SK-N-SH (cell line): Measurements from ENCODE around the gene NSL1. TPM values are rescaled to one million over a fixed set of nuclear protein-coding genes. Genes with fewer than 3 reads are reported as not detected.

Source experiments
- CTCF ChIA-PET: fragments of 300-600, 350-600 bp; formaldehyde crosslinking; extraction: SDS; loops from one replicate; lab custom pipeline; 2021; lab: Yijun Ruan, JAX
- POLR2A ChIA-PET: fragments of 350-600 bp; sonication (Branson Sonifier 250); formaldehyde crosslinking; extraction: SDS; loops from one replicate; lab custom pipeline; 2020; ENCODE audit warnings: antibody characterized with exemption, inconsistent platforms; lab: Yijun Ruan, JAX
- DNase-seq: peaks from one replicate; pipeline ENCODE4 v3.0.0; 2012
- H2AFZ ChIP-seq: fragments of 200-600 bp; sonication (generic); 2 replicates; pipeline ENCODE4 v1.8.1; 2016; ENCODE audit warnings: antibody characterized with exemption, mild to moderate bottlenecking, low read depth
- H3F3A ChIP-seq: fragments of 200-600 bp; sonication (generic); replicated peaks from 2 replicates; pipeline ENCODE3; 2016; ENCODE audit warnings: antibody characterized with exemption, mild to moderate bottlenecking; ENCODE audit not compliant: insufficient read depth
- H3K27ac ChIP-seq, 2 experiments: fragments of 200-500 bp in 1 of 2; fragments of 200-600 bp in 1 of 2; sonication (Bioruptor generic) in 1 of 2; sonication (generic), shearing (Covaris generic) in 1 of 2; 2 replicates each; pipeline versions ENCODE4 v1.5.1 to v1.6.1; 2014 to 2016; ENCODE audit warnings: low read depth in 2 of 2, inconsistent platforms in 1 of 2, low read length in 1 of 2, mild to moderate bottlenecking in 1 of 2, mixed read lengths in 1 of 2
- H3K27me3 ChIP-seq: fragments of 200-600 bp; sonication (generic), shearing (Covaris generic); 2 replicates; pipeline ENCODE4 v1.6.1; 2016; ENCODE audit warnings: mixed run types; ENCODE audit not compliant: insufficient read depth
- H3K36me3 ChIP-seq, 2 experiments: fragments of 200-500 bp in 1 of 2; fragments of 200-600 bp in 1 of 2; sonication (Bioruptor generic) in 1 of 2; sonication (generic) in 1 of 2; replicated peaks in 1 of 2; 2 replicates each; pipeline versions ENCODE3 to v1.5.1; 2014 to 2016; ENCODE audit warnings: low read length in 1 of 2, mild to moderate bottlenecking in 1 of 2; ENCODE audit not compliant: insufficient read depth in 2 of 2, control insufficient read depth in 1 of 2
- H3K4me1 ChIP-seq, 2 experiments: fragments of 200-500 bp in 1 of 2; fragments of 200-600 bp in 1 of 2; sonication (Bioruptor generic) in 1 of 2; sonication (generic), shearing (Covaris generic) in 1 of 2; 2 replicates each; pipeline versions ENCODE4 v1.5.1 to v1.6.1; 2014 to 2016; ENCODE audit warnings: low read depth in 1 of 2, low read length in 1 of 2, mixed run types in 1 of 2; ENCODE audit not compliant: insufficient read depth in 2 of 2, control insufficient read depth in 1 of 2
- H3K4me2 ChIP-seq: fragments of 200-600 bp; sonication (generic), shearing (Covaris generic); 2 replicates; pipeline ENCODE4 v1.6.1; 2017; ENCODE audit warnings: mixed run types
- H3K4me3 ChIP-seq, 2 experiments: fragments of 200-500 bp in 1 of 2; fragments of 200-600 bp in 1 of 2; sonication (Bioruptor generic) in 1 of 2; sonication (generic), shearing (Covaris generic) in 1 of 2; 2 replicates each; pipeline versions ENCODE4 v1.5.1 to v1.8.1; 2014 to 2016; ENCODE audit warnings: low read depth in 2 of 2, inconsistent platforms in 1 of 2, low read length in 1 of 2, mild to moderate bottlenecking in 1 of 2, mixed read lengths in 1 of 2, moderate library complexity in 1 of 2
- H3K79me2 ChIP-seq: fragments of 200-600 bp; sonication (generic); 2 replicates; pipeline ENCODE4 v1.8.1; 2017; ENCODE audit warnings: mild to moderate bottlenecking; ENCODE audit not compliant: insufficient read depth
- H3K9ac ChIP-seq: fragments of 200-600 bp; sonication (generic); 2 replicates; pipeline ENCODE4 v1.6.1; 2017; ENCODE audit warnings: mixed run types
- H3K9me2 ChIP-seq: fragments of 200-600 bp; sonication (generic); 2 replicates; pipeline ENCODE4 v1.6.1; 2017; ENCODE audit warnings: mixed run types
- H3K9me3 ChIP-seq: fragments of 200-600 bp; sonication (generic); 2 replicates; pipeline ENCODE4 v1.6.1; 2017; ENCODE audit warnings: mixed run types, mild to moderate bottlenecking, moderate library complexity
- H4K20me1 ChIP-seq: fragments of 200-600 bp; sonication (generic); 2 replicates; pipeline ENCODE4 v1.6.1; 2017; ENCODE audit warnings: mild to moderate bottlenecking, mixed run types; ENCODE audit not compliant: insufficient read depth
- CHD2 ChIP-seq: fragments of 150-350 bp; IDR thresholded peaks from 2 replicates; pipeline ENCODE4 v1.6.1; 2018; ENCODE audit warnings: low read length; ENCODE audit not compliant: partially characterized antibody
- EZH2phosphoT487 ChIP-seq: fragments of 200-600 bp; sonication (generic); IDR thresholded peaks from 2 replicates; pipeline ENCODE4 v1.6.1; 2017; ENCODE audit warnings: low read depth, mixed run types, mild to moderate bottlenecking, antibody characterized with exemption, moderate library complexity, borderline replicate concordance
- FOXJ3 ChIP-seq: sonication (generic); formaldehyde crosslinking; IDR thresholded peaks from 2 replicates; pipeline ENCODE4 v1.5.1; 2020; ENCODE audit warnings: mild to moderate bottlenecking, missing genetic modification reagents
- FOXM1 ChIP-seq: IDR thresholded peaks from 2 replicates; pipeline ENCODE4 v1.4.0; 2012; ENCODE audit warnings: low read depth, mild to moderate bottlenecking
- GABPA ChIP-seq: IDR thresholded peaks from 2 replicates; pipeline ENCODE4 v1.4.0; 2012; ENCODE audit warnings: low read depth, mild to moderate bottlenecking
- JUND ChIP-seq: IDR thresholded peaks from 2 replicates; pipeline ENCODE4 v1.4.0; 2012
- MEF2A ChIP-seq: IDR thresholded peaks from 2 replicates; pipeline ENCODE4 v1.4.0; 2012; ENCODE audit warnings: low read depth, borderline replicate concordance
- MXI1 ChIP-seq: IDR thresholded peaks from 2 replicates; pipeline ENCODE4 v1.6.1; 2012; ENCODE audit warnings: mild to moderate bottlenecking, low read depth, low read length, improper control_type of control experiment
- NFIC ChIP-seq: IDR thresholded peaks from 2 replicates; pipeline ENCODE4 v1.4.0; 2012; ENCODE audit warnings: borderline replicate concordance
- POLR2AphosphoS5 ChIP-seq: IDR thresholded peaks from 2 replicates; pipeline ENCODE4 v1.6.1; 2012; ENCODE audit warnings: low read depth, low read length
- RAD21 ChIP-seq: IDR thresholded peaks from 2 replicates; pipeline ENCODE4 v1.6.1; 2012; ENCODE audit warnings: mild to moderate bottlenecking, low read length
- RXRA ChIP-seq: IDR thresholded peaks from 2 replicates; pipeline ENCODE4 v1.4.0; 2012; ENCODE audit warnings: low read depth, mild to moderate bottlenecking, borderline replicate concordance
- TCF12 ChIP-seq: IDR thresholded peaks from 2 replicates; pipeline ENCODE4 v1.4.0; 2012
- TEAD4 ChIP-seq: IDR thresholded peaks from 2 replicates; pipeline ENCODE4 v1.4.0; 2012; ENCODE audit warnings: mild to moderate bottlenecking, borderline replicate concordance; ENCODE audit not compliant: insufficient read depth
- WGBS: methylation state at CpG from one replicate; pipeline ENCODE4 v1.1.6; 2017; ENCODE audit warnings: low lambda C conversion rate; 5-methylcytosine and 5-hydroxymethylcytosine counted together
- polyA plus RNA-seq, 3 experiments: library from polyadenylated mRNA; depleted of rRNA; stranded (reverse); fragments of >200 nt; gene quantifications; 2 replicates each; pipeline ENCODE4 v1.2.3, GENCODE V29; 2012
- TF ChIP-seq, protein P1 (sequence below): fragments of 150-350 bp; IDR thresholded peaks from 2 replicates; pipeline ENCODE4 v1.6.1; 2016; ENCODE audit warnings: mild to moderate bottlenecking, low read depth, low read length
- TF ChIP-seq, protein P2 (sequence below): IDR thresholded peaks from 2 replicates; pipeline ENCODE4 v1.4.0; 2012; ENCODE audit warnings: low read depth, borderline replicate concordance
- TF ChIP-seq, protein P3 (sequence below): fragments of 150-350 bp; IDR thresholded peaks from 2 replicates; pipeline ENCODE4 v1.6.1; 2017; ENCODE audit warnings: antibody characterized with exemption, low read length, low read depth, borderline replicate concordance
- TF ChIP-seq, protein P4 (sequence below): IDR thresholded peaks from 2 replicates; pipeline ENCODE4 v1.4.0; 2012; ENCODE audit warnings: low read depth, borderline replicate concordance

Gene NSL1
- polyA plus RNA-seq, 1 of the 3 experiments (the other 2 are of a cell fraction): 22.5 TPM

DNA sequence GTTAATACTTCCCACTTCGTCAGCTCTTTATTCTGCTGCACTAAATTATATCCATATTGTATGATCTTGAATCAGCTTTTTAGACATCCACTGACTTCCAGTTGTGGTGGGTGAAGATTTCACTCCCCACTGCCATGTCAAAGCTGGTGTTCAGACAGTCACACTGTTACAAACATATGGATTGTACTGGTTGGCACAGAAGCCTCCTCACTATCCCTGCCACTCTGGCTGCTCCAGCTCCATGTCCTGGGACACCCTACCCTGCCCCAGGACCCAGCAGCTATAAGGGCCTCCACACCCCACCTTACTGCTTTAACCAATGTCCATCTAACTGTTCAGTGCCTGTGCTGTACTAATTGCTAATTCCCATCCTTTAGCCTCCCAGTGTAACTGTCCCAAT, 59.9 kb downstream of the NSL1 start:
- H2AFZ ChIP-seq: no peak overlapping the region
- H3K36me3 ChIP-seq: no peaks in the 10 kb centered on the region
- H3K9ac ChIP-seq: no peak overlapping the region
- no peaks in the 10 kb centered on the region for H3F3A ChIP-seq
- H3K4me3 ChIP-seq: no peak overlapping the region
- 97% methylated on average over 1 of the region's 1 CpG for WGBS
- H3K9me2 ChIP-seq: no peaks in the 10 kb centered on the region
- TF ChIP-seq RXRA (no peak), NFIC (no peak), TEAD4 (no peak), EZH2phosphoT487 (no peak), POLR2AphosphoS5 (no peak), CHD2 (no peak), FOXJ3 (no peak), JUND (no peak), TCF12 (no peak), GABPA (no peak), MEF2A (no peak), FOXM1 (no peak), RAD21 (no peak), MXI1 (no peak)
- TF ChIP-seq, protein P1, sequence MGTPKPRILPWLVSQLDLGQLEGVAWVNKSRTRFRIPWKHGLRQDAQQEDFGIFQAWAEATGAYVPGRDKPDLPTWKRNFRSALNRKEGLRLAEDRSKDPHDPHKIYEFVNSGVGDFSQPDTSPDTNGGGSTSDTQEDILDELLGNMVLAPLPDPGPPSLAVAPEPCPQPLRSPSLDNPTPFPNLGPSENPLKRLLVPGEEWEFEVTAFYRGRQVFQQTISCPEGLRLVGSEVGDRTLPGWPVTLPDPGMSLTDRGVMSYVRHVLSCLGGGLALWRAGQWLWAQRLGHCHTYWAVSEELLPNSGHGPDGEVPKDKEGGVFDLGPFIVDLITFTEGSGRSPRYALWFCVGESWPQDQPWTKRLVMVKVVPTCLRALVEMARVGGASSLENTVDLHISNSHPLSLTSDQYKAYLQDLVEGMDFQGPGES: no peak
- TF ChIP-seq, protein P2, sequence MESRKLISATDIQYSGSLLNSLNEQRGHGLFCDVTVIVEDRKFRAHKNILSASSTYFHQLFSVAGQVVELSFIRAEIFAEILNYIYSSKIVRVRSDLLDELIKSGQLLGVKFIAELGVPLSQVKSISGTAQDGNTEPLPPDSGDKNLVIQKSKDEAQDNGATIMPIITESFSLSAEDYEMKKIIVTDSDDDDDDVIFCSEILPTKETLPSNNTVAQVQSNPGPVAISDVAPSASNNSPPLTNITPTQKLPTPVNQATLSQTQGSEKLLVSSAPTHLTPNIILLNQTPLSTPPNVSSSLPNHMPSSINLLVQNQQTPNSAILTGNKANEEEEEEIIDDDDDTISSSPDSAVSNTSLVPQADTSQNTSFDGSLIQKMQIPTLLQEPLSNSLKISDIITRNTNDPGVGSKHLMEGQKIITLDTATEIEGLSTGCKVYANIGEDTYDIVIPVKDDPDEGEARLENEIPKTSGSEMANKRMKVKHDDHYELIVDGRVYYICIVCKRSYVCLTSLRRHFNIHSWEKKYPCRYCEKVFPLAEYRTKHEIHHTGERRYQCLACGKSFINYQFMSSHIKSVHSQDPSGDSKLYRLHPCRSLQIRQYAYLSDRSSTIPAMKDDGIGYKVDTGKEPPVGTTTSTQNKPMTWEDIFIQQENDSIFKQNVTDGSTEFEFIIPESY: no peak
- TF ChIP-seq, protein P3, sequence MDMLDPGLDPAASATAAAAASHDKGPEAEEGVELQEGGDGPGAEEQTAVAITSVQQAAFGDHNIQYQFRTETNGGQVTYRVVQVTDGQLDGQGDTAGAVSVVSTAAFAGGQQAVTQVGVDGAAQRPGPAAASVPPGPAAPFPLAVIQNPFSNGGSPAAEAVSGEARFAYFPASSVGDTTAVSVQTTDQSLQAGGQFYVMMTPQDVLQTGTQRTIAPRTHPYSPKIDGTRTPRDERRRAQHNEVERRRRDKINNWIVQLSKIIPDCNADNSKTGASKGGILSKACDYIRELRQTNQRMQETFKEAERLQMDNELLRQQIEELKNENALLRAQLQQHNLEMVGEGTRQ: no peak
- TF ChIP-seq, protein P4, sequence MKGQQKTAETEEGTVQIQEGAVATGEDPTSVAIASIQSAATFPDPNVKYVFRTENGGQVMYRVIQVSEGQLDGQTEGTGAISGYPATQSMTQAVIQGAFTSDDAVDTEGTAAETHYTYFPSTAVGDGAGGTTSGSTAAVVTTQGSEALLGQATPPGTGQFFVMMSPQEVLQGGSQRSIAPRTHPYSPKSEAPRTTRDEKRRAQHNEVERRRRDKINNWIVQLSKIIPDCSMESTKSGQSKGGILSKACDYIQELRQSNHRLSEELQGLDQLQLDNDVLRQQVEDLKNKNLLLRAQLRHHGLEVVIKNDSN: no peak
- H3K79me2 ChIP-seq: no peaks in the 10 kb centered on the region
- H3K4me2 ChIP-seq: no peak overlapping the region
- H3K4me1 ChIP-seq: no peaks in the 10 kb centered on the region
- DNase-seq: no peak
- no peak overlapping the region for H3K27ac ChIP-seq
- ChIA-PET CTCF (interaction anchor here (0.9 to 3.8 kb wide), 2 partner anchors 19 to 50 kb away, joined by 3 to 24 read pairs; no protein-coding TSS in a partner anchor), POLR2A (no interaction called here)
- no peaks in the 10 kb centered on the region for H3K27me3 ChIP-seq
- H3K9me3 ChIP-seq: no peaks in the 10 kb centered on the region
- no peaks in the 10 kb centered on the region for H4K20me1 ChIP-seq
